Naive thymus-derived CD4-positive, alpha-beta T cell (primary cell): ENCODE results near the gene SPNS1. TPM values are rescaled to one million over a fixed set of nuclear protein-coding genes. Genes with fewer than 3 reads are reported as not detected.
"Not testable (repeated sequence)": the region's sequence is repeated elsewhere in the genome, so short reads cannot be mapped to it uniquely, and the experiment has no call there.

Experiments
- ATAC-seq: fragments of 150-1000 bp; cut with Tn5 transposase; 2 replicates; pipeline ENCODE4 v1.10.0; 2021; ENCODE audit warnings: mild to moderate bottlenecking, moderate library complexity
- CTCF ChIA-PET: fragments of 350-600 bp; sonication (Branson Sonifier 250); formaldehyde crosslinking; loops from one replicate; lab custom pipeline; 2021; ENCODE audit warnings: antibody characterized with exemption; lab: Charles Lee
- POLR2A ChIA-PET: fragments of 350-600 bp; sonication (Branson Sonifier 250); formaldehyde crosslinking; loops from one replicate; lab custom pipeline; 2021; ENCODE audit warnings: antibody characterized with exemption, inconsistent platforms; lab: Charles Lee
- DNase-seq, 9 donors: peaks; one replicate each; pipeline versions ENCODE4 v3.0.0 to v3.0.0-alpha.2; 2020 to 2022; ENCODE audit warnings: mixed read lengths in 1 of 9
- H3K27ac ChIP-seq: one replicate; pipeline ENCODE4 v1.7.0; 2013; ENCODE audit warnings: mild to moderate bottlenecking, low read depth, low read length, moderate library complexity
- H3K27me3 ChIP-seq, 2 donors: one replicate each; pipeline ENCODE4 v1.7.0; 2013; ENCODE audit warnings: low read length in 2 of 2, mild to moderate bottlenecking in 2 of 2, moderate library complexity in 2 of 2; ENCODE audit not compliant: control insufficient read depth in 2 of 2, insufficient read depth in 2 of 2
- H3K36me3 ChIP-seq, 3 experiments: 1 replicate in 2 of 3; 2 replicates in 1 of 3; pipeline ENCODE4 v1.7.0; 2013; ENCODE audit warnings: low read length in 3 of 3, mild to moderate bottlenecking in 3 of 3, moderate library complexity in 1 of 3; ENCODE audit not compliant: insufficient read depth in 3 of 3, control insufficient read depth in 2 of 3
- H3K4me1 ChIP-seq, 2 donors: one replicate each; pipeline ENCODE4 v1.7.0; 2013; ENCODE audit warnings: low read length in 2 of 2, mild to moderate bottlenecking in 2 of 2, moderate library complexity in 1 of 2; ENCODE audit not compliant: control insufficient read depth in 2 of 2, insufficient read depth in 2 of 2
- H3K4me3 ChIP-seq: 2 replicates; pipeline ENCODE4 v1.7.0; 2013; ENCODE audit warnings: mild to moderate bottlenecking, low read length
- H3K9me3 ChIP-seq, 3 experiments: 1 replicate in 2 of 3; 2 replicates in 1 of 3; pipeline ENCODE4 v1.7.0; 2013; ENCODE audit warnings: low read length in 3 of 3; ENCODE audit not compliant: control insufficient read depth in 2 of 3
- H3K27ac Mint-ChIP-seq, 9 donors: one replicate each; pipeline ENCODE4 v1.8.0; 2020 to 2022; ENCODE audit warnings: mixed read lengths in 9 of 9, mild to moderate bottlenecking in 8 of 9, moderate library complexity in 5 of 9, inconsistent platforms in 2 of 9
- H3K27me3 Mint-ChIP-seq, 5 donors: one replicate each; pipeline ENCODE4 v1.8.0; 2021 to 2022; ENCODE audit warnings: mixed read lengths in 5 of 5, mild to moderate bottlenecking in 1 of 5
- H3K36me3 Mint-ChIP-seq, 5 donors: one replicate each; pipeline ENCODE4 v1.8.0; 2020 to 2022; ENCODE audit warnings: mixed read lengths in 5 of 5, mild to moderate bottlenecking in 3 of 5, inconsistent platforms in 1 of 5
- H3K4me1 Mint-ChIP-seq, 7 donors: one replicate each; pipeline ENCODE4 v1.8.0; 2020 to 2022; ENCODE audit warnings: mixed read lengths in 7 of 7, mild to moderate bottlenecking in 3 of 7, inconsistent platforms in 1 of 7
- H3K4me3 Mint-ChIP-seq, 10 donors: one replicate each; pipeline ENCODE4 v1.8.0; 2020 to 2022; ENCODE audit warnings: mild to moderate bottlenecking in 10 of 10, mixed read lengths in 10 of 10, moderate library complexity in 6 of 10, inconsistent platforms in 2 of 10
- H3K9me3 Mint-ChIP-seq, 11 donors: one replicate each; pipeline ENCODE4 v1.8.0; 2020 to 2022; ENCODE audit warnings: mixed read lengths in 11 of 11, mild to moderate bottlenecking in 4 of 11, inconsistent platforms in 1 of 11, moderate library complexity in 1 of 11
- intact Hi-C, 2 donors: fragments of 100-400 bp; cut with micrococcal nuclease; formaldehyde crosslinking; loops; one replicate each; pipeline ENCODE4 v1.15.1; 2023
- polyA plus RNA-seq, 2 donors: library from polyadenylated mRNA; unstranded; fragments of 300-500 nt; fragmentation: Illumina TruSeq; gene quantifications; one replicate each; pipeline ENCODE4 v1.2.3, GENCODE V29; 2021
- total RNA-seq, 6 experiments: library from RNA in 5 of 6; stranded (reverse) in 5 of 6; gene quantifications; 1 replicate in 5 of 6; 2 replicates in 1 of 6; pipeline ENCODE4 v1.2.3 and lab custom pipeline; 2021 to 2026

SPNS1 gene
- total and polyA plus RNA-seq, 7 experiments from 2014 or later: 22.6 to 47.0 (median 40.4) TPM

- Histone ChIP-seq H3K27ac (peak overlapping the region; percentile 27), H3K4me1 (peaks cover 33 to 46% of the 10 kb centered on the region in 2 donors), H3K27me3 (no peaks in the 10 kb centered on the region), H3K9me3 (no peaks in the 10 kb centered on the region), H3K36me3 (peaks cover 0 to 39% (median 15%) of the 10 kb centered on the region in 3 experiments), H3K4me3 (no peak overlapping the region)
- H3K9me3 Mint-ChIP-seq: peaks cover 2 to 8% (median 7%) of the 10 kb centered on the region in 11 donors
- ChIA-PET CTCF (interaction anchor here (0.6 to 0.7 kb wide), 2 partner anchors 652 to 1056 kb away, joined by 3 to 4 read pairs; no protein-coding TSS in a partner anchor), POLR2A (interaction anchor here (0.7 to 3.3 kb wide), 11 partner anchors 9 to 41 kb away, joined by 3 to 20 read pairs (median 5); partner anchors contain the start of genes NFATC2IP and SPNS1)
- intact Hi-C loops: no loop called here
- H3K4me1 Mint-ChIP-seq: peaks cover 34 to 79% (median 47%) of the 10 kb centered on the region in 7 donors
- H3K4me3 Mint-ChIP-seq: peak overlapping the region in 2 of 10 donors; percentile 95 to 98
- no peak for ATAC-seq
- H3K36me3 Mint-ChIP-seq: peaks cover 12 to 37% (median 31%) of the 10 kb centered on the region in 5 donors
- H3K27me3 Mint-ChIP-seq: no peaks in the 10 kb centered on the region
- H3K27ac Mint-ChIP-seq: peak overlapping the region; percentile 66 to 99 (median 96)
- DNase-seq: no peak
Measured at GRCh38 chr16:28991687-28992086, 17.1 kb downstream of the SPNS1 start.

- peaks cover 27 to 73% (median 44%) of the 10 kb centered on the region in 7 donors for H3K4me1 Mint-ChIP-seq
- H3K27me3 Mint-ChIP-seq: no peaks in the 10 kb centered on the region
- no peak for DNase-seq
- CTCF ChIA-PET: interaction anchor here (0.6 to 0.9 kb wide), 2 partner anchors 16 to 1055 kb away, joined by 3 read pairs; no protein-coding TSS in a partner anchor
- peak overlapping the region in 8 of 9 donors; percentile 4 to 97 (median 86) for H3K27ac Mint-ChIP-seq
- H3K4me3 Mint-ChIP-seq: peak overlapping the region in 3 of 10 donors; percentile 22 to 44 (median 36)
- H3K9me3 ChIP-seq: no peaks in the 10 kb centered on the region
- peak overlapping the region; percentile 1 for H3K27ac ChIP-seq
- ATAC-seq: no peak
- H3K9me3 Mint-ChIP-seq: peaks cover 0 to 2% (median 2%) of the 10 kb centered on the region in 11 donors
- H3K4me3 ChIP-seq: no peak overlapping the region
- H3K4me1 ChIP-seq: peaks cover 26 to 38% of the 10 kb centered on the region in 2 donors
- POLR2A ChIA-PET: interaction anchor here (0.6 to 14.4 kb wide), 14 partner anchors 6 to 676 kb away, joined by 3 to 134 read pairs (median 6); partner anchors contain the start of genes LAT, NFATC2IP and SPNS1
- H3K36me3 ChIP-seq: peaks cover 0 to 31% (median 11%) of the 10 kb centered on the region in 3 experiments
- intact Hi-C loops: no loop called here
- no peaks in the 10 kb centered on the region for H3K27me3 ChIP-seq
- H3K36me3 Mint-ChIP-seq: peaks cover 7 to 31% (median 25%) of the 10 kb centered on the region in 5 donors
Measured at GRCh38 chr16:28992496-28992895, 17.9 kb downstream of the SPNS1 start.

- DNase-seq (no peak), ATAC-seq (no peak)
- peaks cover 0 to 4% of the 10 kb centered on the region in 2 donors for H3K4me1 ChIP-seq
- Mint-ChIP-seq H3K36me3 (no peaks in the 10 kb centered on the region), H3K4me1 (peaks cover 7 to 29% (median 19%) of the 10 kb centered on the region in 7 donors), H3K4me3 (no peak overlapping the region), H3K27ac (peak overlapping the region in 4 of 9 donors; percentile 48 to 76 (median 64)), H3K27me3 (peaks cover 0 to 2% (median 0%) of the 10 kb centered on the region in 5 donors), H3K9me3 (no peaks in the 10 kb centered on the region)
- H3K4me3 ChIP-seq: no peak overlapping the region
- intact Hi-C loops: no loop called here
- POLR2A ChIA-PET: interaction anchor here (0.6 to 14.4 kb wide), 7 partner anchors 9 to 26 kb away, joined by 3 to 134 read pairs (median 5); partner anchors contain the start of gene LAT
- CTCF ChIA-PET: interaction anchor here (1.2 kb wide), 1 partner anchor 20 kb away, joined by 3 read pairs; no protein-coding TSS in a partner anchor
- H3K27me3 ChIP-seq: no peaks in the 10 kb centered on the region
- H3K36me3 ChIP-seq: no peaks in the 10 kb centered on the region
- H3K27ac ChIP-seq: no peak overlapping the region
- no peaks in the 10 kb centered on the region for H3K9me3 ChIP-seq
Measured at GRCh38 chr16:28998837-28999236, 24.3 kb downstream of the SPNS1 start.

- DNase-seq: no peak
- ATAC-seq: no peak
- intact Hi-C loops: no loop called here
- POLR2A ChIA-PET: interaction anchor here (1.4 to 14.4 kb wide), 3 partner anchors 9 to 14 kb away, joined by 3 to 134 read pairs (median 11); partner anchors contain the start of gene LAT
- Mint-ChIP-seq H3K9me3 (no peaks in the 10 kb centered on the region), H3K27me3 (peaks cover 0 to 2% (median 0%) of the 10 kb centered on the region in 5 donors), H3K4me3 (peak overlapping the region in 3 of 10 donors; percentile 16 to 38 (median 23)), H3K4me1 (peaks cover 7 to 26% (median 21%) of the 10 kb centered on the region in 7 donors), H3K36me3 (peaks cover 0 to 1% (median 0%) of the 10 kb centered on the region in 5 donors), H3K27ac (peak overlapping the region in 7 of 9 donors; percentile 33 to 76 (median 48))
- CTCF ChIA-PET: interaction anchor here (1.2 kb wide), 1 partner anchor 21 kb away, joined by 3 read pairs; no protein-coding TSS in a partner anchor
- Histone ChIP-seq H3K4me3 (no peak overlapping the region), H3K27me3 (no peaks in the 10 kb centered on the region), H3K36me3 (no peaks in the 10 kb centered on the region), H3K4me1 (peaks cover 0 to 2% of the 10 kb centered on the region in 2 donors), H3K9me3 (no peaks in the 10 kb centered on the region), H3K27ac (no peak overlapping the region)
Measured at GRCh38 chr16:28999577-28999976, 25.0 kb downstream of the SPNS1 start.

- peaks cover 0 to 3% (median 0%) of the 10 kb centered on the region in 11 donors for H3K9me3 Mint-ChIP-seq
- Histone ChIP-seq H3K4me1 (no peaks in the 10 kb centered on the region), H3K27me3 (no peaks in the 10 kb centered on the region), H3K36me3 (no peaks in the 10 kb centered on the region), H3K4me3 (no peak overlapping the region), H3K27ac (no peak overlapping the region), H3K9me3 (no peaks in the 10 kb centered on the region)
- CTCF ChIA-PET: no interaction called here
- no peak overlapping the region for H3K4me3 Mint-ChIP-seq
- no peak for DNase-seq
- H3K4me1 Mint-ChIP-seq: peaks cover 7 to 30% (median 22%) of the 10 kb centered on the region in 7 donors
- peaks cover 0 to 2% (median 0%) of the 10 kb centered on the region in 5 donors for H3K27me3 Mint-ChIP-seq
- peaks cover 0 to 1% (median 0%) of the 10 kb centered on the region in 5 donors for H3K36me3 Mint-ChIP-seq
- peak overlapping the region in 1 of 9 donors; percentile 57 for H3K27ac Mint-ChIP-seq
- no peak for ATAC-seq
- POLR2A ChIA-PET: interaction anchor here (1.4 to 14.4 kb wide), 3 partner anchors 8 to 14 kb away, joined by 3 to 134 read pairs (median 11); partner anchors contain the start of gene LAT
- intact Hi-C loops: no loop called here
Measured at GRCh38 chr16:29000019-29000418, 25.4 kb downstream of the SPNS1 start.

- H3K9me3 Mint-ChIP-seq, DNase-seq, H3K4me3 Mint-ChIP-seq, H3K27me3 ChIP-seq, H3K36me3 Mint-ChIP-seq, H3K27ac ChIP-seq, H3K4me3 ChIP-seq, ATAC-seq, CTCF ChIA-PET, intact Hi-C loops, H3K9me3 ChIP-seq, H3K27me3 Mint-ChIP-seq, H3K36me3 ChIP-seq: not testable (repeated sequence)
- Mint-ChIP-seq H3K27ac (peak overlapping the region in 3 of 9 donors; percentile 1 to 43 (median 1)), H3K4me1 (peaks cover 22 to 46% (median 43%) of the 10 kb centered on the region in 7 donors)
- peaks cover 22 to 25% of the 10 kb centered on the region in 2 donors for H3K4me1 ChIP-seq
- POLR2A ChIA-PET: interaction anchor here (3.0 to 14.4 kb wide), 2 partner anchors 12 to 18 kb away, joined by 17 to 134 read pairs; partner anchors contain the start of gene LAT
Measured at GRCh38 chr16:29004496-29005139, 30.0 kb downstream of the SPNS1 start.
